Activated naive CD4-positive, alpha-beta T cell treated with anti-CD3 and anti-CD28 coated beads, Interleukin-2, amount 10 ng/mL, durations not matched to agents 7 days and 5 days (primary cell): ENCODE measurements around the gene CENPM.
"Not testable (repeated sequence)": the region's sequence is repeated elsewhere in the genome, so short reads cannot be mapped to it uniquely, and the experiment has no call there.

Experiments
- CTCF ChIA-PET: fragments of 350-600 bp; sonication (Branson Sonifier 250); formaldehyde crosslinking; loops from one replicate; lab custom pipeline; 2021; ENCODE audit warnings: antibody characterized with exemption; lab: Charles Lee
- DNase-seq: peaks from one replicate; pipeline ENCODE4 v3.0.0-alpha.2; 2020
- H3K27ac Mint-ChIP-seq: one replicate; pipeline ENCODE4 v1.8.0; 2021; ENCODE audit warnings: mild to moderate bottlenecking, moderate library complexity, mixed read lengths
- H3K27me3 Mint-ChIP-seq: one replicate; pipeline ENCODE4 v1.8.0; 2021; ENCODE audit warnings: mild to moderate bottlenecking, mixed read lengths
- H3K36me3 Mint-ChIP-seq: one replicate; pipeline ENCODE4 v1.8.0; 2021; ENCODE audit warnings: mixed read lengths
- H3K4me1 Mint-ChIP-seq: one replicate; pipeline ENCODE4 v1.8.0; 2021; ENCODE audit warnings: mixed read lengths
- H3K4me3 Mint-ChIP-seq: one replicate; pipeline ENCODE4 v1.8.0; 2021; ENCODE audit warnings: mild to moderate bottlenecking, moderate library complexity, mixed read lengths
- H3K9me3 Mint-ChIP-seq: one replicate; pipeline ENCODE4 v1.8.0; 2021; ENCODE audit warnings: mixed read lengths

Gene CENPM

GRCh38 chr22:41949297-41949965 lies 2.5 kb upstream of the CENPM start:
- Mint-ChIP-seq H3K9me3 (no peaks in the 10 kb centered on the region), H3K27ac (no peak overlapping the region), H3K36me3 (peaks cover 14% of the 10 kb centered on the region), H3K4me3 (no peak overlapping the region), H3K27me3 (peaks cover 20% of the 10 kb centered on the region), H3K4me1 (peaks cover 35% of the 10 kb centered on the region)
- CTCF ChIA-PET: no interaction called here
- no peak for DNase-seq

GRCh38 chr22:41948928-41949296 lies 2.0 kb upstream of the CENPM start:
- H3K4me3 Mint-ChIP-seq, CTCF ChIA-PET, H3K27ac Mint-ChIP-seq, H3K9me3 Mint-ChIP-seq, DNase-seq: not testable (repeated sequence)
- Mint-ChIP-seq H3K27me3 (peaks cover 20% of the 10 kb centered on the region), H3K4me1 (peaks cover 38% of the 10 kb centered on the region), H3K36me3 (peaks cover 16% of the 10 kb centered on the region)

- H3K36me3 Mint-ChIP-seq: peaks cover 24% of the 10 kb centered on the region
- no peaks in the 10 kb centered on the region for H3K9me3 Mint-ChIP-seq
- DNase-seq: no peak
- H3K27ac Mint-ChIP-seq: no peak overlapping the region
- CTCF ChIA-PET: no interaction called here
- H3K27me3 Mint-ChIP-seq: peaks cover 17% of the 10 kb centered on the region
- H3K4me1 Mint-ChIP-seq: peaks cover 46% of the 10 kb centered on the region
- no peak overlapping the region for H3K4me3 Mint-ChIP-seq
These were observed 1.2 kb upstream of the CENPM start for GRCh38 chr22:41948142-41948541.

GRCh38 chr22:41947424-41948080 lies 600 bp upstream of the CENPM start:
- Mint-ChIP-seq H3K27me3 (peaks cover 16% of the 10 kb centered on the region), H3K4me1 (peaks cover 52% of the 10 kb centered on the region), H3K4me3 (peak overlapping the region; percentile 85), H3K27ac (peak overlapping the region; percentile 52), H3K36me3 (peaks cover 29% of the 10 kb centered on the region), H3K9me3 (no peaks in the 10 kb centered on the region)
- CTCF ChIA-PET: interaction anchor here (1.0 to 4.5 kb wide), 2 partner anchors 21 to 250 kb away, joined by 3 to 20 read pairs; partner anchors contain the start of gene TNFRSF13C
- no peak for DNase-seq

- CTCF ChIA-PET: interaction anchor here (1.2 to 4.5 kb wide), 4 partner anchors 12 to 247 kb away, joined by 3 to 20 read pairs (median 5); partner anchors contain the start of gene MEI1
- Mint-ChIP-seq H3K27ac (peak overlapping the region; percentile 73), H3K36me3 (peaks cover 49% of the 10 kb centered on the region), H3K9me3 (no peaks in the 10 kb centered on the region), H3K27me3 (no peaks in the 10 kb centered on the region), H3K4me1 (peaks cover 81% of the 10 kb centered on the region), H3K4me3 (peak overlapping the region; percentile 61)
- DNase-seq: no peak
These were observed 3.2 kb downstream of the CENPM start for GRCh38 chr22:41943661-41944209.

- peak; percentile 93 for DNase-seq
- Mint-ChIP-seq H3K27me3 (no peaks in the 10 kb centered on the region), H3K27ac (peak overlapping the region; percentile 100), H3K4me3 (peak overlapping the region; percentile 49), H3K9me3 (no peaks in the 10 kb centered on the region), H3K4me1 (peaks cover 67% of the 10 kb centered on the region), H3K36me3 (peaks cover 57% of the 10 kb centered on the region)
- CTCF ChIA-PET: interaction anchor here (0.6 to 3.1 kb wide), 29 partner anchors 12 to 503 kb away, joined by 3 to 45 read pairs (median 3); partner anchors contain the start of genes CCDC134, MEI1, SMDT1 and SNU13
These were observed 5.9 kb downstream of the CENPM start for GRCh38 chr22:41940832-41941765.

GRCh38 chr22:41939981-41940831 lies 6.7 kb downstream of the CENPM start:
- peaks cover 51% of the 10 kb centered on the region for H3K36me3 Mint-ChIP-seq
- H3K4me3 Mint-ChIP-seq: peak overlapping the region; percentile 69
- no peaks in the 10 kb centered on the region for H3K9me3 Mint-ChIP-seq

GRCh38 chr22:41936894-41937169 lies 10.1 kb downstream of the CENPM start:
- CTCF ChIA-PET: interaction anchor here (1.5 kb wide), 1 partner anchor 11 kb away, joined by 5 read pairs; the partner anchor contains the start of gene TNFRSF13C
- Mint-ChIP-seq H3K4me3 (no peak overlapping the region), H3K4me1 (peaks cover 34% of the 10 kb centered on the region), H3K9me3 (no peaks in the 10 kb centered on the region), H3K27me3 (no peaks in the 10 kb centered on the region), H3K27ac (peak overlapping the region; percentile 24), H3K36me3 (peaks cover 29% of the 10 kb centered on the region)
- DNase-seq: no peak

More at GRCh38 chr22:41939981-41940831, 6.7 kb downstream of the CENPM start:
- Mint-ChIP-seq H3K4me1 (peaks cover 60% of the 10 kb centered on the region), H3K27ac (peak overlapping the region; percentile 100), H3K27me3 (no peaks in the 10 kb centered on the region)
- DNase-seq: peak; percentile 98
- CTCF ChIA-PET: interaction anchor here (0.9 to 3.1 kb wide), 22 partner anchors 12 to 503 kb away, joined by 3 to 45 read pairs (median 4); partner anchors contain the start of genes CCDC134, MEI1, SMDT1 and SREBF2

- H3K4me1 Mint-ChIP-seq: peaks cover 21% of the 10 kb centered on the region
- no peak overlapping the region for H3K4me3 Mint-ChIP-seq
- CTCF ChIA-PET: interaction anchor here (1.0 kb wide), 1 partner anchor 9 kb away, joined by 3 read pairs; the partner anchor contains the start of gene TNFRSF13C
- H3K27ac Mint-ChIP-seq: no peak overlapping the region
- no peaks in the 10 kb centered on the region for H3K9me3 Mint-ChIP-seq
- peaks cover 17% of the 10 kb centered on the region for H3K36me3 Mint-ChIP-seq
- DNase-seq: no peak
- H3K27me3 Mint-ChIP-seq: no peaks in the 10 kb centered on the region
These were observed 11.4 kb downstream of the CENPM start for GRCh38 chr22:41935509-41935908.

GRCh38 chr22:41935015-41935351 lies 12.0 kb downstream of the CENPM start:
- no peak for DNase-seq
- H3K9me3 Mint-ChIP-seq: no peaks in the 10 kb centered on the region
- H3K4me3 Mint-ChIP-seq: no peak overlapping the region
- CTCF ChIA-PET: no interaction called here
- peaks cover 15% of the 10 kb centered on the region for H3K4me1 Mint-ChIP-seq
- no peak overlapping the region for H3K27ac Mint-ChIP-seq
- H3K27me3 Mint-ChIP-seq: no peaks in the 10 kb centered on the region
- peaks cover 13% of the 10 kb centered on the region for H3K36me3 Mint-ChIP-seq

- Mint-ChIP-seq H3K4me1 (peaks cover 10% of the 10 kb centered on the region), H3K4me3 (no peak overlapping the region), H3K27me3 (no peaks in the 10 kb centered on the region), H3K27ac (no peak overlapping the region), H3K9me3 (no peaks in the 10 kb centered on the region), H3K36me3 (peaks cover 11% of the 10 kb centered on the region)
- CTCF ChIA-PET: no interaction called here
- DNase-seq: no peak
These were observed 12.5 kb downstream of the CENPM start for GRCh38 chr22:41934284-41935014.

- Mint-ChIP-seq H3K4me3 (no peak overlapping the region), H3K27ac (no peak overlapping the region), H3K9me3 (no peaks in the 10 kb centered on the region), H3K4me1 (peaks cover 2% of the 10 kb centered on the region), H3K27me3 (no peaks in the 10 kb centered on the region), H3K36me3 (peaks cover 11% of the 10 kb centered on the region)
- DNase-seq: no peak
- CTCF ChIA-PET: no interaction called here
These were observed 13.4 kb downstream of the CENPM start for GRCh38 chr22:41933411-41934177.
